Measurements from ENCODE around the gene RAC3.

RAC3 gene

GRCh38 chr17:82022310-82022980 is 9.0 kb upstream of the RAC3 start, which contains the start of gene CENPX:
Gene CENPX, minus strand, starts transcription at chr17:82022878. Its CDS starts 17 bp downstream, at chr17:82022861.
- in situ Hi-C loops (cut with MboI; ENCODE audit: low sequenced_read_pairs), result no loop called here

GRCh38 chr17:82022981-82023446 is 8.5 kb upstream of the RAC3 start, which contains the start of gene LRRC45:
Gene LRRC45, plus strand, starts transcription at chr17:82023305. Its CDS starts 339 bp downstream, at chr17:82023644.
- in situ Hi-C loops (cut with MboI; ENCODE audit: low sequenced_read_pairs), result no loop called here

- in situ Hi-C loops (cut with MboI; ENCODE audit: low sequenced_read_pairs), result no loop called here
Observed at GRCh38 chr17:82023447-82024241, 7.8 kb upstream of the RAC3 start.

GRCh38 chr17:82024859-82025258 is 6.6 kb upstream of the RAC3 start:
- in situ Hi-C loops (cut with MboI; ENCODE audit: low sequenced_read_pairs), result no loop called here

GRCh38 chr17:82025401-82026107 is 5.9 kb upstream of the RAC3 start:
- in situ Hi-C loops (cut with MboI; ENCODE audit: low sequenced_read_pairs), result no loop called here

GRCh38 chr17:82028246-82028645 is 3.2 kb upstream of the RAC3 start:
- in situ Hi-C loops (cut with MboI; ENCODE audit: low sequenced_read_pairs), result no loop called here

GRCh38 chr17:82028966-82029365 is 2.5 kb upstream of the RAC3 start:
- in situ Hi-C loops (cut with MboI; ENCODE audit: low sequenced_read_pairs), result no loop called here

- in situ Hi-C loops (cut with MboI; ENCODE audit: low sequenced_read_pairs), result no loop called here
Observed at GRCh38 chr17:82029391-82029790, 2.1 kb upstream of the RAC3 start.

GRCh38 chr17:82029990-82030469 is 1.4 kb upstream of the RAC3 start:
- in situ Hi-C loops (cut with MboI; ENCODE audit: low sequenced_read_pairs), result no loop called here

- in situ Hi-C loops (cut with MboI; ENCODE audit: low sequenced_read_pairs), result no loop called here
Observed at GRCh38 chr17:82030470-82031302, 792 bp upstream of the RAC3 start.

GRCh38 chr17:82031885-82032627 is 578 bp downstream of the RAC3 start:
- in situ Hi-C loops (cut with MboI; ENCODE audit: low sequenced_read_pairs), result no loop called here

- in situ Hi-C loops (cut with MboI; ENCODE audit: low sequenced_read_pairs), result no loop called here
Observed at GRCh38 chr17:82033359-82034085, 2.0 kb downstream of the RAC3 start.

GRCh38 chr17:82034371-82035011 is 3.0 kb downstream of the RAC3 start:
- in situ Hi-C loops (cut with MboI; ENCODE audit: low sequenced_read_pairs), result no loop called here

- in situ Hi-C loops (cut with MboI; ENCODE audit: low sequenced_read_pairs), result no loop called here
Observed at GRCh38 chr17:82035488-82035887, 4.0 kb downstream of the RAC3 start.

GRCh38 chr17:82035956-82036633 is 4.6 kb downstream of the RAC3 start:
- in situ Hi-C loops (cut with MboI; ENCODE audit: low sequenced_read_pairs), result no loop called here

- in situ Hi-C loops (cut with MboI; ENCODE audit: low sequenced_read_pairs), result no loop called here
Observed at GRCh38 chr17:82036634-82037091, 5.2 kb downstream of the RAC3 start.

- in situ Hi-C loops (cut with MboI; ENCODE audit: low sequenced_read_pairs), result no loop called here
Observed at GRCh38 chr17:82037092-82037888, 5.8 kb downstream of the RAC3 start, which contains the start of gene DCXR. Gene DCXR, minus strand, starts transcription at chr17:82037697. Its CDS starts 15 bp downstream, at chr17:82037682.

All from hTERT RPE-1 (cell line).